ENCODE measurements around the gene ZDHHC7.

DNA sequence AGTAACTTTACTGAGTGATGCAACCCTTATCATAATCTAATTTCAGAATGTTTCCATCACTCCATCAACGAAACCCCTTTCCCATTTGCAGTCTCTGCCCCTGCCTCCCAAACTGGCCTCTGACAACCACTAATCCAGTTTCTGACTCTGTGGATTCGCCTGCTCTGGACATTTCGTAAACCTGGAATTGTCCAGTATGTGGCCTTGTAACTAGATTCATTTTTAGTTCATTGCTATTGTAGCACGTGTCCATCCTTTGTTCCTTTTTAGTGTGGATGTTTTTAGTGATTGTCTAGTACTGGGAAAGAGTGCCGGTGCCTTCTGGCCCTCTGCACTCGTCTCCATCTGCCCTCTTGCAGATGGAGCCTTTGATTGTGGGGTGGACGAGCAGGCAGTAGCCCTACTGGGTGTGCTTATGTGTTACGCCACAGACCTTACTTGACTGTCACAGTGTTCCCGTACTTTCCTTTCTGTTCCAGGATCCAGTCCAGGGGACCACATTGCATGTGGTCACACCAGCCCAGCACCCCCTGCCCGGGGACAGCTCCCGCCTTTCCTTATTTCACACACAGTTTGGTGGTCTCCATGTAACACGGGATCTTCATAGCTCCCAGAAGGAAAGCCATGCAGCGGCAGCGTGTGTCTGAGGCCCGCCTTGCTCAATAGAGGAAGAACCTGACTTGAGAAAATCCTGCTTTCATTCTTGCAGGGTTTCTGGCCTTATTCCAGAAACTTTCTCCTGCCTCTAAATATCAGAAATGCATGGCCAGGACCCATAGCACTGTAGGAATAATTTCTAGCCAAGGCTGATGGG, 25.1 kb upstream of the ZDHHC7 start:
- TF ChIP-seq, protein P1, sequence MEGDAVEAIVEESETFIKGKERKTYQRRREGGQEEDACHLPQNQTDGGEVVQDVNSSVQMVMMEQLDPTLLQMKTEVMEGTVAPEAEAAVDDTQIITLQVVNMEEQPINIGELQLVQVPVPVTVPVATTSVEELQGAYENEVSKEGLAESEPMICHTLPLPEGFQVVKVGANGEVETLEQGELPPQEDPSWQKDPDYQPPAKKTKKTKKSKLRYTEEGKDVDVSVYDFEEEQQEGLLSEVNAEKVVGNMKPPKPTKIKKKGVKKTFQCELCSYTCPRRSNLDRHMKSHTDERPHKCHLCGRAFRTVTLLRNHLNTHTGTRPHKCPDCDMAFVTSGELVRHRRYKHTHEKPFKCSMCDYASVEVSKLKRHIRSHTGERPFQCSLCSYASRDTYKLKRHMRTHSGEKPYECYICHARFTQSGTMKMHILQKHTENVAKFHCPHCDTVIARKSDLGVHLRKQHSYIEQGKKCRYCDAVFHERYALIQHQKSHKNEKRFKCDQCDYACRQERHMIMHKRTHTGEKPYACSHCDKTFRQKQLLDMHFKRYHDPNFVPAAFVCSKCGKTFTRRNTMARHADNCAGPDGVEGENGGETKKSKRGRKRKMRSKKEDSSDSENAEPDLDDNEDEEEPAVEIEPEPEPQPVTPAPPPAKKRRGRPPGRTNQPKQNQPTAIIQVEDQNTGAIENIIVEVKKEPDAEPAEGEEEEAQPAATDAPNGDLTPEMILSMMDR (IDR thresholded peaks at IDR 0.05): no peak
- no peak for TF ChIP-seq EP300 (IDR thresholded peaks at IDR 0.05)
- no peak for TF ChIP-seq POLR2A (IDR thresholded peaks at IDR 0.05)

Data from suprapubic skin (tissue), 3 donors.